Nephron progenitor cell (in vitro differentiated cells): Measurements from ENCODE around the gene PTPN21.

ENCODE experiments used
- DNase-seq: peaks from one replicate; pipeline ENCODE4 v3.0.0; 2021
- H3K27ac Mint-ChIP-seq: 2 replicates; pipeline ENCODE4 v1.8.0; 2021; ENCODE audit warnings: mild to moderate bottlenecking, moderate library complexity, mixed read lengths
- H3K27me3 Mint-ChIP-seq: 2 replicates; pipeline ENCODE4 v1.8.0; 2021; ENCODE audit warnings: mild to moderate bottlenecking, low read depth, mixed read lengths; ENCODE audit not compliant: poor library complexity
- H3K36me3 Mint-ChIP-seq: 2 replicates; pipeline ENCODE4 v1.8.0; 2021; ENCODE audit warnings: low read depth, mixed read lengths
- H3K4me1 Mint-ChIP-seq: 2 replicates; pipeline ENCODE4 v1.8.0; 2021; ENCODE audit warnings: mixed read lengths
- H3K4me3 Mint-ChIP-seq: 2 replicates; pipeline ENCODE4 v1.8.0; 2021; ENCODE audit warnings: mild to moderate bottlenecking, moderate library complexity, mixed read lengths
- H3K9me3 Mint-ChIP-seq: 2 replicates; pipeline ENCODE4 v1.8.0; 2021; ENCODE audit warnings: mild to moderate bottlenecking, moderate library complexity, mixed read lengths
- TF ChIP-seq, protein P1 (sequence below): fragments of 200-600 bp; sonication (generic); IDR thresholded peaks from 2 replicates; pipeline ENCODE4 v1.5.0; 2021; ENCODE audit warnings: antibody characterized with exemption

Gene PTPN21

DNA sequence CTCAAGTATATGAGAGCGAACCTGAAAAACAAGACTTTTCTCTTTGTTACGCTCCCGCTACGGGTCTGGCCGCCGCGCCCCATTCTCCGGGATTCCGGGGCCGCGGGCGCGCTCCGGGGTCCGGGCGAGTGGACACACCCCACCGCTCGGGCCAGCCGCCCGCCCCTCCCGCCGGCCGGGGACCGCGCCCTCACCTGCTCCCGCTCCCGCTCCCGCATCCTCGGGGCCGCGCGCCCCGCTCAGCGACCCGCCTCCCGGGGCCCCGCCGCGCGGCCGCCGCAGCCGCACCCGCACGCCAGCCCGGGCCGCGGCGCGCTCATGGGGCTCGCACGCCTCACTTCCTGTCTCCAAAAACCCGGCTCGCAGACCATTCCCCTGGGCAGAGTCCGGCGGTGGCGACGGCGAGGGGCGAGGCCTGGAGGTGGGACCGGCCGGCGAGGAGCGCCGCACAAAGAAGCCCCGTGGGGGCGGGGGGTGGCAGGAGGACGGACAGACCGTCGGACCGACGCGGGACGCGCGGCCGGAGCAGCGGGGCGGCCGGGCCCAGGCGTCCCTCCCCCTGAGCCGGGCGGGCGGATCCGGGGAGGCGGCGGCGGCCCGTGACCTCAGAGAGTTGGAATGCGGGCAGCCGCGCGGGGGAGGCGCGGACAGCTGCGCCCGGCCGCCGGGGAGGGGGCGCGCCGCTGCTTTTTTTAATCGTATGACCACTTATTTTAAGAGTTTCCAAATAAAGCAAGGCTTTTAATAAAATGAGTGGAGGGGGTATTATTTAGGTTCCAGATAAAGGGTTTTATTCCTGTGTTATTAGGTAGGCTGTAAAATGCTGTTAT lies at the start of gene PTPN21:
TSS of gene PTPN21 (minus strand) at position 551 of the 830 bp plus-strand sequence. CDS start 4,590 bp downstream, outside the sequence.
- Mint-ChIP-seq H3K27me3 (peaks cover 6% of the 10 kb centered on the region), H3K4me3 (peak within 1 kb of the TSS; percentile 96), H3K9me3 (no peaks in the 10 kb centered on the region), H3K27ac (peak within 1 kb of the TSS; percentile 91), H3K4me1 (peaks cover 37% of the 10 kb centered on the region), H3K36me3 (no peaks in the 10 kb centered on the region)
- TF ChIP-seq, protein P1, sequence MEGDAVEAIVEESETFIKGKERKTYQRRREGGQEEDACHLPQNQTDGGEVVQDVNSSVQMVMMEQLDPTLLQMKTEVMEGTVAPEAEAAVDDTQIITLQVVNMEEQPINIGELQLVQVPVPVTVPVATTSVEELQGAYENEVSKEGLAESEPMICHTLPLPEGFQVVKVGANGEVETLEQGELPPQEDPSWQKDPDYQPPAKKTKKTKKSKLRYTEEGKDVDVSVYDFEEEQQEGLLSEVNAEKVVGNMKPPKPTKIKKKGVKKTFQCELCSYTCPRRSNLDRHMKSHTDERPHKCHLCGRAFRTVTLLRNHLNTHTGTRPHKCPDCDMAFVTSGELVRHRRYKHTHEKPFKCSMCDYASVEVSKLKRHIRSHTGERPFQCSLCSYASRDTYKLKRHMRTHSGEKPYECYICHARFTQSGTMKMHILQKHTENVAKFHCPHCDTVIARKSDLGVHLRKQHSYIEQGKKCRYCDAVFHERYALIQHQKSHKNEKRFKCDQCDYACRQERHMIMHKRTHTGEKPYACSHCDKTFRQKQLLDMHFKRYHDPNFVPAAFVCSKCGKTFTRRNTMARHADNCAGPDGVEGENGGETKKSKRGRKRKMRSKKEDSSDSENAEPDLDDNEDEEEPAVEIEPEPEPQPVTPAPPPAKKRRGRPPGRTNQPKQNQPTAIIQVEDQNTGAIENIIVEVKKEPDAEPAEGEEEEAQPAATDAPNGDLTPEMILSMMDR: no peak
- peak; percentile 87 for DNase-seq

DNA sequence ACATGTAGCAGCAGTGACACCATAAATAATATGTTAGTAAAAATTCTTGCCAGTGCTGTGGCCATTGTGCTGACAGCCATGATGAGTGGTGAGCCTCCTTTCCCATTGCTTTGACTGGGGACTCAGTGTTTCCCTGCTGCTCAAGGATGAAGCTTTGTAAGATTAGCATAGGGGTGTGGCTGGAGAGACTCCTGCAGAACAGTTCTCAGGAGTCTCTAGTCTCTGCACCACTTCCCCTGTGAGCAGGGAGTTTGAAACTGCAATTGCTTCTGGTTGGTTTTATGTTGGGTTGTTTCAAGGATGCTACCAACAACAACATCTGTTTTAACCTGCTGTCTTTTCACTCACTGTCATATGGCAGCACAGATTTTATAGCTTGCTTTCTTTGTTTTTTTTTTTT lies 49.4 kb upstream of the PTPN21 start:
- no peak for DNase-seq
- Mint-ChIP-seq H3K4me3 (no peak overlapping the region), H3K9me3 (no peaks in the 10 kb centered on the region), H3K27ac (peak overlapping the region; percentile 45), H3K27me3 (no peaks in the 10 kb centered on the region), H3K4me1 (peaks cover 18% of the 10 kb centered on the region), H3K36me3 (peaks cover 100% of the 10 kb centered on the region)
- TF ChIP-seq, protein P1: no peak

DNA sequence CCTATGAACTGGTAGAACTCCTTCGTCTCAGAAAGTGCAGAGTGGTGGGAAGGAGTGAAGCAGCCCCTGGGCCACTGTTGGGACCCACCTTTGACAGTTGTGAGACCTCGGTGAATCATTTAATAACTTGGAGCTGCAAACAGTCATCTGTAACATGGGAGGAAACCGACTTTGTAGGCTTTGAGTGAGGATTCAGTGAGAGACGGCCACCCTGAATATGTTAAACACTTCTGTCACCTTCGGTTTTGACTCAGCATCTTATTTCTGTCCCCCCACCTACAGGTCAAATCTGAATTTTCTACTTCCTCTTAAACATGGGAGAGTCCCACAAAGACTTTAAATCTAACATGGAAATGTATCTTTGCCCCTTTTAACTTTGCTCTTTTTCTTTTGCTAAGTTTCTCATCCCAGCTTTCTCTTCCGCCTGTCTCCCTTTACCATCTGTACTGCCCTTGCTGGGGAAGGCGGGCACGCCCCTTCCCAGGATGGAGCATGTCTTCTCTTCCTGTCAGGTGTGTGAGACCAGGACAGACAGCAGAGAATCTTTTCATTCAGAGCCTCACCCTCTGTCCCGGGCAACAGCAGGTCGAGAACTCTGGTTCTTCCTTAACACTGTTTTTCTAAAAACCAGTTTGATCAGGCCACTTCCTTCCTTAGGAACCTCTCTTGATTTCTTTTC lies 45.1 kb upstream of the PTPN21 start:
- Mint-ChIP-seq H3K27ac (peak overlapping the region; percentile 85), H3K4me3 (peak overlapping the region; percentile 56), H3K36me3 (peaks cover 90% of the 10 kb centered on the region)

DNA sequence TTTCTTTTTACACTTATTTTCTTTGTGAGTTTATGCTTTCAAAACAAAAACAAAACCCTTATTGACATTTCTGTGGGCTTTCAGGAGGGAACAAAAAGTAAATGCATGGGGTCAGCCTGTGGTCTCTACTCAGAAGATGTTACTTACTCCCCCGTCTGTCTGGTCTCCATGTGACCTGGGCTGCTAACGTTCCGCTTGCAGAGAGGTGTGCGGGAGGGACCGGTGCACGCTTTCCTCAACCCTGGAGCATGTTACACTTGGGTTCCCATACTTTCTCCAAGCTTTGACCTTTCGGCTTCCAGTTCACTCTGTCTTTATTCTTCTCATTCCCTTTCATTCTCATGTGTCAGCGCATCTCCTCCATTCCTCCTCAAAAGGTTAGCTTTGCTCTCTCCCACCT lies 44.5 kb upstream of the PTPN21 start:
- no peaks in the 10 kb centered on the region for H3K9me3 Mint-ChIP-seq
- peak overlapping the region; percentile 56 for H3K4me3 Mint-ChIP-seq
- H3K27ac Mint-ChIP-seq: peak overlapping the region; percentile 85
- H3K4me1 Mint-ChIP-seq: peaks cover 43% of the 10 kb centered on the region
- DNase-seq: no peak
- H3K27me3 Mint-ChIP-seq: no peaks in the 10 kb centered on the region
- TF ChIP-seq, protein P1: no peak
- H3K36me3 Mint-ChIP-seq: peaks cover 90% of the 10 kb centered on the region

More for the DNA sequence above, 45.1 kb upstream of the PTPN21 start:
- no peak for DNase-seq
- no peaks in the 10 kb centered on the region for H3K9me3 Mint-ChIP-seq
- H3K27me3 Mint-ChIP-seq: no peaks in the 10 kb centered on the region
- TF ChIP-seq, protein P1: no peak
- H3K4me1 Mint-ChIP-seq: peaks cover 43% of the 10 kb centered on the region

DNA sequence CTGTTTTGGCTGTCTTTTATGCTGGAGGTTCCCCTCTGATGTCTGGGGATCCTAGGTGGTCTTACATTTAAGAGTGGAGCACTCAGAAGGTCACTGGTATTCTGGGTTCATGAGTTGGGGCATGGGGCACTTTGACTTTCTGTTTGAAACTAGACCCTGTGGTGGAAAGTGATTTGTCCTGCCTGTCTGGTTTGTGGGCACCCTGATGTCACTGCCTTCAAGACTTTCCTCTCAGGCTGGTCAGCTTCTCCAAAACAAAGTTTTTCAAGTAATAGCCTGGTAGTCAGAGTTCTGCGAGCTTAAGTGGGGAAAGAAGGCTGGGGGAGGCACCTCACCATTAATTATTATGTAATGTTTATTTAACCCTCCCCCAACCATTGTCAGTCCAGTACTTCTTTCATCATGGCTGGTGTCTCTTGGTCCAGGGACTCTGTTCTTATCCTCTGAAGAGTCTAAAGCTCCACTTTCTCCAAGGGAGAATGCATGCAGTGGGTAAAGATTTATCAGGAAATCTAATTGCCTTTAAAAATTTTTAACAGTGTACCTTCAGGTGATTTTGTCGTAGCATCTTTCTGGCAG lies 43.4 kb upstream of the PTPN21 start:
- Mint-ChIP-seq H3K27ac (peak overlapping the region; percentile 69), H3K4me1 (peaks cover 43% of the 10 kb centered on the region), H3K9me3 (no peaks in the 10 kb centered on the region), H3K27me3 (no peaks in the 10 kb centered on the region), H3K36me3 (peaks cover 90% of the 10 kb centered on the region), H3K4me3 (no peak overlapping the region)
- no peak for DNase-seq
- TF ChIP-seq, protein P1: no peak
